ENCODE data around the gene ARHGAP1.

The ARHGAP1 gene

GRCh38 chr11:46662366-46662765 lies 38.1 kb downstream of the ARHGAP1 start:
- no peak for TF ChIP-seq ZFX (IDR thresholded peaks at IDR 0.05; ENCODE audit: borderline replicate concordance)
- TF ChIP-seq CTCF (IDR thresholded peaks at IDR 0.05): no peak
- H3K27ac ChIP-seq: no peak overlapping the region

GRCh38 chr11:46661836-46662235 lies 38.6 kb downstream of the ARHGAP1 start:
- TF ChIP-seq CTCF (IDR thresholded peaks at IDR 0.05) (no peak), ZFX (IDR thresholded peaks at IDR 0.05; ENCODE audit: borderline replicate concordance) (no peak)
- no peak overlapping the region for H3K27ac ChIP-seq

GRCh38 chr11:46659908-46660307 lies 40.5 kb downstream of the ARHGAP1 start:
- no peak overlapping the region for H3K27ac ChIP-seq
- TF ChIP-seq CTCF (IDR thresholded peaks at IDR 0.05) (no peak), ZFX (IDR thresholded peaks at IDR 0.05; ENCODE audit: borderline replicate concordance) (no peak)

GRCh38 chr11:46658259-46658658 lies 42.2 kb downstream of the ARHGAP1 start:
- H3K27ac ChIP-seq: no peak overlapping the region
- TF ChIP-seq CTCF (IDR thresholded peaks at IDR 0.05) (no peak), ZFX (IDR thresholded peaks at IDR 0.05; ENCODE audit: borderline replicate concordance) (no peak)

GRCh38 chr11:46657186-46657585 lies 43.2 kb downstream of the ARHGAP1 start:
- TF ChIP-seq CTCF (IDR thresholded peaks at IDR 0.05): no peak
- no peak for TF ChIP-seq ZFX (IDR thresholded peaks at IDR 0.05; ENCODE audit: borderline replicate concordance)
- no peak overlapping the region for H3K27ac ChIP-seq

GRCh38 chr11:46655631-46656030 lies 44.8 kb downstream of the ARHGAP1 start:
- TF ChIP-seq ZFX (IDR thresholded peaks at IDR 0.05; ENCODE audit: borderline replicate concordance) (no peak), CTCF (IDR thresholded peaks at IDR 0.05) (no peak)
- no peak overlapping the region for H3K27ac ChIP-seq

GRCh38 chr11:46649180-46649738 lies 51.2 kb downstream of the ARHGAP1 start:
- H3K27ac ChIP-seq: peak overlapping the region; percentile 25
- no peak for TF ChIP-seq ZFX (IDR thresholded peaks at IDR 0.05; ENCODE audit: borderline replicate concordance)
- TF ChIP-seq CTCF (IDR thresholded peaks at IDR 0.05): no peak
